ENCODE data around the gene PTF1A. TPM values are rescaled to one million over a fixed set of nuclear protein-coding genes. Genes with fewer than 3 reads are reported as not detected.

Gene PTF1A
- total and polyA plus RNA-seq, 8 donors: 16.8 to 70.8 (median 45.4) TPM

DNA sequence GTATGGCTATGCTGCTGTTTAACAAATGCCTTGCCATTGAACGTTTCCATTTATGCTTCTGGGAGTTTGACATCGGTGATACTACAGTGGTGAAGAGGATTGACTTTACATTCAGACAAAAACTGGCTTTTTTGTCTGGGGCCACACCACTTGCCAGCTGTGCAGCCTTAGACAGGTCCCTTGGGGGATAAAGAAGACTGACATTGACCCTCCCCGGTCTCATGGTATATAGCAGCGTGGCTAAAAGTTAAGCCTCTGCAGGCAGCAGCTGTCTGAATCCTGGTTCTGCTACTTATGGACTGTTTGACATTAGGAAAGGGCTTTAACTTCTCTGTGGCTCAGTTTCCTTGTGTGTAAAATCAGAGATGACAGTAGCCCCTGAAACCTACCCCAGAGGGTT lies 42.0 kb upstream of the PTF1A start:
- H3K27me3 ChIP-seq: no peaks in the 10 kb centered on the region
- FAIRE-seq: no peak
- no peak overlapping the region for H3K27ac ChIP-seq
- intact Hi-C loops (cut with DNase I): no loop called here
- ATAC-seq: no peak
- H3K9me3 ChIP-seq: no peaks in the 10 kb centered on the region
- H3K4me3 ChIP-seq: no peak overlapping the region
- TF ChIP-seq, protein P1, sequence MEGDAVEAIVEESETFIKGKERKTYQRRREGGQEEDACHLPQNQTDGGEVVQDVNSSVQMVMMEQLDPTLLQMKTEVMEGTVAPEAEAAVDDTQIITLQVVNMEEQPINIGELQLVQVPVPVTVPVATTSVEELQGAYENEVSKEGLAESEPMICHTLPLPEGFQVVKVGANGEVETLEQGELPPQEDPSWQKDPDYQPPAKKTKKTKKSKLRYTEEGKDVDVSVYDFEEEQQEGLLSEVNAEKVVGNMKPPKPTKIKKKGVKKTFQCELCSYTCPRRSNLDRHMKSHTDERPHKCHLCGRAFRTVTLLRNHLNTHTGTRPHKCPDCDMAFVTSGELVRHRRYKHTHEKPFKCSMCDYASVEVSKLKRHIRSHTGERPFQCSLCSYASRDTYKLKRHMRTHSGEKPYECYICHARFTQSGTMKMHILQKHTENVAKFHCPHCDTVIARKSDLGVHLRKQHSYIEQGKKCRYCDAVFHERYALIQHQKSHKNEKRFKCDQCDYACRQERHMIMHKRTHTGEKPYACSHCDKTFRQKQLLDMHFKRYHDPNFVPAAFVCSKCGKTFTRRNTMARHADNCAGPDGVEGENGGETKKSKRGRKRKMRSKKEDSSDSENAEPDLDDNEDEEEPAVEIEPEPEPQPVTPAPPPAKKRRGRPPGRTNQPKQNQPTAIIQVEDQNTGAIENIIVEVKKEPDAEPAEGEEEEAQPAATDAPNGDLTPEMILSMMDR (IDR thresholded peaks at IDR 0.05): no peak
- no peaks in the 10 kb centered on the region for H3K36me3 ChIP-seq
- peaks cover 0 to 5% (median 0%) of the 10 kb centered on the region in 3 donors for H3K4me1 ChIP-seq
- DNase-seq: no peak
- 91 to 93% methylated on average over 4 of the region's 4 CpGs for WGBS, 2 donors

GRCh38 chr10:23150610-23151009 lies 41.5 kb upstream of the PTF1A start:
- WGBS, 2 donors: 83 to 85% methylated on average over 12 of the region's 12 CpGs
- Histone ChIP-seq H3K9me3 (no peaks in the 10 kb centered on the region), H3K4me3 (no peak overlapping the region), H3K36me3 (no peaks in the 10 kb centered on the region), H3K27ac (no peak overlapping the region), H3K27me3 (no peaks in the 10 kb centered on the region), H3K4me1 (peaks cover 0 to 5% (median 0%) of the 10 kb centered on the region in 3 donors)
- DNase-seq (no peak), FAIRE-seq (no peak), ATAC-seq (no peak)
- TF ChIP-seq, protein P1 (IDR thresholded peaks at IDR 0.05): no peak
- intact Hi-C loops (cut with DNase I): no loop called here

DNA sequence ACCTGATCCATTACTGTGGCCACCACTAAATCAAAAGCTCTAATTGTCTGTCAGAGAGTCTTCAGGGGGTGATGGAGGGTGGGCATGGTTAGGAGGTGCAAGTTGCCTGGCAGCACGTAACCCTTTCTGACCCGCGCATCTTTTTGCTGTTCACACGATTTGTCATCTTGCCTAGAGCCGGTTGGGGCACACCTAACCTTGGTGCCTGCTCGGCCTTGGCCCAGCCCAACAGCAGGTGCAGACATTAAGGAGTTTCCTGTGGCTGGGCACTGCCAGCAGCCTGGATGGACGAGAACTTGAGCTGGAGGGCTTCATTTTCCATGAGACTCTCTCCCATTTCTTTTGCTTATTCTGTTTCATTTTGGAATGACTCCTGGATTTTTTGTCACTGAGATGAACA lies 41.0 kb upstream of the PTF1A start:
- no peaks in the 10 kb centered on the region for H3K27me3 ChIP-seq
- DNase-seq: peak in 3 of 6 donors; percentile 37 to 58 (median 48)
- H3K9me3 ChIP-seq: no peaks in the 10 kb centered on the region
- H3K4me1 ChIP-seq: peaks cover 0 to 5% (median 0%) of the 10 kb centered on the region in 3 donors
- no peak for FAIRE-seq
- 34 to 40% methylated on average over 7 of the region's 7 CpGs for WGBS, 2 donors
- TF ChIP-seq, protein P1 (IDR thresholded peaks at IDR 0.05): no peak
- H3K36me3 ChIP-seq: no peaks in the 10 kb centered on the region
- no peak overlapping the region for H3K27ac ChIP-seq
- peak; percentile 66 to 92 (median 89) for ATAC-seq
- no peak overlapping the region for H3K4me3 ChIP-seq
- intact Hi-C loops (cut with DNase I): no loop called here

DNA sequence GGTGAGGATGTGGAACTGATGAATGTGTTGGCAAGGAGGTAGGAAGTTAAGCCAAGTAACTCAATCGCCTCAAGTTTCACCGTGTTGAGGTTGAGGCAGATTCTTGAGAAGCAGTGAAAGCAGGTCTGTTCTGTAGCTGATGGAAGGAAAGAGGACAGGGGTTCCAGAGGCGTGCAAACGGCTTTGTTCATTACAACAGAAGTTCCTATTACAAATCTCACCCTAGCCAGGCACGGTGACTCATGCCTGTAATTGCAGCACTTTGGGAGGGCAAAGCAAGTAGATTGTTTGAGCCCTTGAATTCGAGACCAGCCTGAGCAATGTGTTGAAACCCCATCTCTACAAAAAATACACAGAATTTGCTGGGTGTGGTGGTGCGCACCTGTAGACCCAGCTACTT lies 36.9 kb upstream of the PTF1A start:
- WGBS, 2 donors: 84 to 92% methylated on average over 7 of the region's 7 CpGs
- intact Hi-C loops (cut with DNase I): loop anchor here in 1 of 3 donors (5.0 kb wide), 1 partner anchor 137 kb away; no protein-coding TSS in a partner anchor
- H3K27me3 ChIP-seq: no peaks in the 10 kb centered on the region
- TF ChIP-seq, protein P1 (IDR thresholded peaks at IDR 0.05): no peak
- H3K4me3 ChIP-seq: no peak overlapping the region
- H3K27ac ChIP-seq: no peak overlapping the region
- no peak for ATAC-seq
- no peak for FAIRE-seq
- DNase-seq: no peak
- no peaks in the 10 kb centered on the region for H3K9me3 ChIP-seq
- peaks cover 0 to 5% (median 0%) of the 10 kb centered on the region in 3 donors for H3K4me1 ChIP-seq
- H3K36me3 ChIP-seq: no peaks in the 10 kb centered on the region

DNA sequence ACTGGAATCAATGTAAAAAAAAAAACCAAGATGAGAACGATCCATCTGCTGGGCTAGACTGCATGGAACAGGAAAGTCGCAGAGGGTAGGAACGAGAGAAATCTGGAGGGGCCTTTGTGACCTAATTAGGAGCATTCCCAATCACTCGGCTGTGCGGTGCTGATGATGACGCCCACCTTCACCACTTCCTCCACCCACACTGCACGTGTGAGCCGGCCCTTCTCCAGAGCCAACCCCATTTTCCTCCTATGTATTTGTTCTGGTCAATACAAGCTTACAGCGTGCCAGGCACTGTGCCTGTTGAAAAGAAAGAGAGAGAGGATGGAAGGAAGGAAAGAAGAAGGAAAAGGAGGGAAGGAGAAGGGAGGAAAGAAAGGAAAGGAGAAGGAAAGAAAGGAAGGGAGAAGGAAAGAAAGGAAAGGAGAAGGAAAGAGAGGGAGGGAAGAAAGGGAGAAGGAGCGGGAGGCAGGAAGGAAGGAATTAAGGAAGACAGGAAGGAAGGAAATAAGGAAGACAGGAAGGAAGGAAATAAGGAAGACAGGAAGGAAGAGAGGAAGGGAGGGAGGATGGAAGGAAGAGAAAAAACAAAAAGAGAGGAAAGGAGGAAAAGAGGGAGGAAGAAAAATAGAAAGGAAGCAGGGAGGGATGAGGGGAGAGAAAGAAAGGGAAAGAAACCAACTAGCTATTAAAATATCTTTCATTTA lies 35.5 kb upstream of the PTF1A start:
- 60 to 66% methylated on average over 10 of the region's 10 CpGs for WGBS, 2 donors
- H3K27me3 ChIP-seq: no peaks in the 10 kb centered on the region
- H3K4me3 ChIP-seq: no peak overlapping the region
- H3K4me1 ChIP-seq: peaks cover 0 to 3% (median 0%) of the 10 kb centered on the region in 3 donors
- no peaks in the 10 kb centered on the region for H3K9me3 ChIP-seq
- intact Hi-C loops (cut with DNase I): loop anchor here in 1 of 3 donors (5.0 kb wide), 1 partner anchor 136 kb away; no protein-coding TSS in a partner anchor
- no peak for ATAC-seq
- TF ChIP-seq, protein P1 (IDR thresholded peaks at IDR 0.05): no peak
- no peak overlapping the region for H3K27ac ChIP-seq
- H3K36me3 ChIP-seq: no peaks in the 10 kb centered on the region
- FAIRE-seq: no peak
- DNase-seq: no peak
